ENCODE results near the gene KRTAP10-1. TPM values are rescaled to one million over a fixed set of nuclear protein-coding genes. Genes with fewer than 3 reads are reported as not detected.
"Not testable (repeated sequence)": the region's sequence is repeated elsewhere in the genome, so short reads cannot be mapped to it uniquely, and the experiment has no call there.

Gene KRTAP10-1
- total RNA-seq, 1 donor from 2014 or later = not detected

GRCh38 chr21:44505673-44506278, 34.2 kb downstream of the KRTAP10-1 start:
- DNase-seq (ENCODE audit: low read depth) = no peak

- DNase-seq (ENCODE audit: low read depth) = no peak
These were observed 36.0 kb downstream of the KRTAP10-1 start for GRCh38 chr21:44503901-44504399.

- DNase-seq (ENCODE audit: low read depth) = not testable (repeated sequence)
These were observed 36.7 kb downstream of the KRTAP10-1 start for GRCh38 chr21:44503006-44503889.

- DNase-seq (ENCODE audit: low read depth) = no peak
These were observed 37.6 kb downstream of the KRTAP10-1 start for GRCh38 chr21:44502171-44502958.

- DNase-seq (ENCODE audit: low read depth) = no peak
These were observed 39.9 kb downstream of the KRTAP10-1 start for GRCh38 chr21:44500111-44500510.

GRCh38 chr21:44499631-44500030, 40.4 kb downstream of the KRTAP10-1 start:
- no peak for DNase-seq (ENCODE audit: low read depth)

- no peak for DNase-seq (ENCODE audit: low read depth)
These were observed 40.8 kb downstream of the KRTAP10-1 start for GRCh38 chr21:44499211-44499560.

- no peak for DNase-seq (ENCODE audit: low read depth)
These were observed 41.5 kb downstream of the KRTAP10-1 start for GRCh38 chr21:44498280-44499210.

- DNase-seq (ENCODE audit: low read depth) = no peak
These were observed 42.3 kb downstream of the KRTAP10-1 start for GRCh38 chr21:44497703-44498126.

- peak; percentile 17 for DNase-seq (ENCODE audit: low read depth)
These were observed 43.1 kb downstream of the KRTAP10-1 start for GRCh38 chr21:44496564-44497550.

- peak; percentile 41 for DNase-seq (ENCODE audit: low read depth)
These were observed 44.1 kb downstream of the KRTAP10-1 start for GRCh38 chr21:44495611-44496563.

GRCh38 chr21:44494956-44495355, 45.0 kb downstream of the KRTAP10-1 start:
- no peak for DNase-seq (ENCODE audit: low read depth)

GRCh38 chr21:44494418-44494817, 45.6 kb downstream of the KRTAP10-1 start:
- no peak for DNase-seq (ENCODE audit: low read depth)

GRCh38 chr21:44492567-44493385, 47.2 kb downstream of the KRTAP10-1 start:
- no peak for DNase-seq (ENCODE audit: low read depth)

- no peak for DNase-seq (ENCODE audit: low read depth)
These were observed 49.2 kb downstream of the KRTAP10-1 start for GRCh38 chr21:44490816-44491215.

GRCh38 chr21:44490405-44490804, 49.6 kb downstream of the KRTAP10-1 start:
- DNase-seq (ENCODE audit: low read depth) = no peak

- DNase-seq (ENCODE audit: low read depth) = no peak
These were observed 50.0 kb downstream of the KRTAP10-1 start for GRCh38 chr21:44489962-44490361.
